HEK293T (cell line): Measurements from ENCODE around the gene GATB.

Source experiments
- BHLHE40 ChIP-seq: fragments of 450-650 bp; IDR thresholded peaks from 2 replicates; pipeline ENCODE4 v1.6.1; 2016; ENCODE audit warnings: mild to moderate bottlenecking, moderate library complexity, borderline replicate concordance
- ELF4 ChIP-seq: fragments of 450-650 bp; IDR thresholded peaks from 2 replicates; pipeline ENCODE4 v1.6.1; 2017; ENCODE audit warnings: antibody characterized with exemption
- FOXM1 ChIP-seq: fragments of 450-650 bp; IDR thresholded peaks from 2 replicates; pipeline ENCODE4 v1.6.1; 2017; ENCODE audit warnings: mild to moderate bottlenecking, borderline replicate concordance
- SP1 ChIP-seq: fragments of 450-650 bp; IDR thresholded peaks from 2 replicates; pipeline ENCODE4 v1.6.1; 2017

DNA sequence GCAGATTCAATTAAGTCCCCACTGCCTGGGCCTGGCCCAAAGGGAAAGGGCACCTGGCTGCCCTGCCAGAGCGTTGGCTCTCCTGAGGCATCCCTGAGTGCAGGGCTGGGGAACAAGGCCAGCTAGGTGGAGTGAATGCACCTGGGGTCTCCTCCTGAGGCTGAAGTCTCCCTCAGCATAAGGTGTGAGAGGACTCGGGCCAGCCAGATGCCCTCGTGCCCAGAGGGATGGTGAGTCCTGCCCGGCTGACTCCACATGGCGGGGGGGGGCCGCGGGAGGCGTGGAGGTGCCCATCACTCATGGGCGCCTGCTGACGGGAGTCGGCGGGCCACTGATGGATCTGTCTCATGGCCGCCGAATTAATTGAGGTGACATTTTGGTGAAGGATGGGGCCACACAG, 87.8 kb downstream of the GATB start:
- TF ChIP-seq ELF4, result no peak
- no peak for TF ChIP-seq SP1
- TF ChIP-seq BHLHE40, result no peak
- no peak for TF ChIP-seq FOXM1
